K562 (cell line): ENCODE data around the gene CLASP2. TPM values are rescaled to one million over a fixed set of nuclear protein-coding genes. Genes with fewer than 3 reads are reported as not detected.

Source experiments
- FOXJ2 ChIP-seq: fragments of 200-800 bp; sonication (Bioruptor generic); IDR thresholded peaks from 2 replicates; pipeline ENCODE4 v1.6.1; 2016; ENCODE audit warnings: missing genetic modification characterization, missing compliant biosample characterization
- FUS ChIP-seq: fragments of 200-400 bp; formaldehyde crosslinking; optimal IDR thresholded peaks from 2 replicates; pipeline ENCODE3; 2017; ENCODE audit warnings: low read depth, low read length
- MTA2 ChIP-seq: fragments of 450-650 bp; IDR thresholded peaks from 2 replicates; pipeline ENCODE4 v1.6.1; 2016; ENCODE audit warnings: low read depth
- PCBP1 ChIP-seq: fragments of 200-400 bp; formaldehyde crosslinking; IDR thresholded peaks from 2 replicates; pipeline ENCODE4 v1.6.1; 2018; ENCODE audit warnings: mild to moderate bottlenecking, low read depth, low read length; ENCODE audit not compliant: poor library complexity, severe bottlenecking
- SIX5 ChIP-seq, 2 experiments: IDR thresholded peaks; 2 replicates each; pipeline ENCODE4 v1.6.1; 2011; ENCODE audit warnings: low read length in 2 of 2, borderline replicate concordance in 1 of 2, low read depth in 1 of 2, mild to moderate bottlenecking in 1 of 2, moderate library complexity in 1 of 2; ENCODE audit not compliant: insufficient read depth in 1 of 2
- ZKSCAN1 ChIP-seq: fragments of 150-350 bp; IDR thresholded peaks from 2 replicates; pipeline ENCODE4 v1.6.1; 2016; ENCODE audit warnings: low read depth, low read length
- ZNF197 ChIP-seq: fragments of 200-800 bp; sonication (Bioruptor generic); IDR thresholded peaks from 2 replicates; pipeline ENCODE4 v1.6.1; 2016; ENCODE audit warnings: low read depth, missing genetic modification characterization, missing compliant biosample characterization
- ZNF41 ChIP-seq: fragments of 250-450 bp; sonication (Bioruptor Pico); conservative IDR thresholded peaks from 2 replicates; pipeline ENCODE4 v1.4.0; 2020; ENCODE audit warnings: mild to moderate bottlenecking
- ZNF57 ChIP-seq: fragments of 450-650 bp; formaldehyde crosslinking; IDR thresholded peaks from 2 replicates; pipeline ENCODE4 v1.4.0; 2020; ENCODE audit warnings: mild to moderate bottlenecking, moderate library complexity
- ZNF589 ChIP-seq: fragments of 200-800 bp; sonication (Bioruptor generic); IDR thresholded peaks from 2 replicates; pipeline ENCODE4 v1.6.1; 2016; ENCODE audit warnings: low read depth, missing genetic modification characterization, missing compliant biosample characterization
- ZNF76 ChIP-seq: fragments of 250-450 bp; sonication (Bioruptor Pico); IDR thresholded peaks from 2 replicates; pipeline ENCODE4 v1.4.0; 2020; ENCODE audit warnings: mild to moderate bottlenecking, moderate library complexity, borderline replicate concordance
- polyA plus RNA-seq, 8 experiments: library from polyadenylated mRNA; depleted of rRNA in 4 of 8; stranded (reverse) in 5 of 8; unstranded in 3 of 8; fragments of >200 nt; fragmentation: Nextera tagmentation in 2 of 8; fragmentation: Illumina TruSeq in 1 of 8; extraction: Ambion mirVana in 2 of 8; extraction: Trizol in 1 of 8; gene quantifications; 2 replicates each; pipeline versions ENCODE4 v1.2.1 to v1.2.3, GENCODE V29; 2011 to 2014; ENCODE audit warnings: inconsistent platforms in 1 of 8, missing spikeins in 1 of 8
- total RNA-seq, 7 experiments: library from RNA; depleted of rRNA in 6 of 7; stranded (reverse); fragments of >200 nt in 6 of 7; fragmentation: Illumina TruSeq in 2 of 7; extraction: Trizol in 2 of 7; gene quantifications; 2 replicates each; pipeline versions ENCODE4 v1.2.1 to v1.2.3, GENCODE V29; 2011 to 2021; ENCODE audit warnings: low replicate concordance in 1 of 7
- TF ChIP-seq, protein P1 (sequence below): fragments of 450-650 bp; IDR thresholded peaks from 2 replicates; pipeline ENCODE4 v1.6.1; 2016; ENCODE audit warnings: mild to moderate bottlenecking
- TF ChIP-seq, protein P2 (sequence below): fragments of 450-650 bp; IDR thresholded peaks from 2 replicates; pipeline ENCODE4 v1.6.1; 2018; ENCODE audit warnings: mild to moderate bottlenecking, low read depth; ENCODE audit not compliant: partially characterized antibody

The CLASP2 gene
- total and polyA plus RNA-seq, 9 of the 15 experiments (the other 6 are each of a cell fraction or from before 2014, with no cell fraction given), result 13.5 to 107 (median 71.8) TPM

DNA sequence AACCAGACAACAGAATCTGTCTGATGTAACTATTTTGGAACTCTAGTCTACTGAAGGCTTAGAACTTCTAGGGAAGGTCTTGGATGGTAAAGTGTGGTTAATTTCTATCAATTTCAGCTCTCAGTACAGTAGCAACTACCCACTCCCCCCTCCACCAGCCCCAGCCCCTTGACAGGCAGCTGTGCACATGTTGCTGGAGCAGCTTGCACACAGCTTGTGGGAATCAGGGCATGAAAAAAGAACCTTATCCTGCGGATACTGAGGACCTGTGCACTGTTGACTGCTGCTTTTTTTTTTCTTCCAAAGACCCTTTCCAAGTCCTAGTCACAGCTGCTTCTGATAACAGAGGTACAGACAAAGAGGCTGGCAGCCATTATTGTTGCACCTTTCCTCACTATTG is 196.3 kb downstream of the CLASP2 start (continued):
- TF ChIP-seq ZNF57 (CRISPR knock-in tag) (no peak), MTA2 (no peak), ZNF197 (CRISPR knock-in tag) (no peak), FOXJ2 (tag) (no peak), FUS (no peak), ZKSCAN1 (no peak), ZNF589 (no peak), ZNF76 (CRISPR knock-in tag) (no peak), ZNF41 (CRISPR knock-in tag) (no peak), PCBP1 (no peak), SIX5 (IDR thresholded peaks at IDR 0.05; ENCODE audit: borderline replicate concordance in 1 of 2, insufficient read depth in 1 of 2, low read depth in 1 of 2, low read length in 2 of 2) (no peak)
- TF ChIP-seq, protein P1, sequence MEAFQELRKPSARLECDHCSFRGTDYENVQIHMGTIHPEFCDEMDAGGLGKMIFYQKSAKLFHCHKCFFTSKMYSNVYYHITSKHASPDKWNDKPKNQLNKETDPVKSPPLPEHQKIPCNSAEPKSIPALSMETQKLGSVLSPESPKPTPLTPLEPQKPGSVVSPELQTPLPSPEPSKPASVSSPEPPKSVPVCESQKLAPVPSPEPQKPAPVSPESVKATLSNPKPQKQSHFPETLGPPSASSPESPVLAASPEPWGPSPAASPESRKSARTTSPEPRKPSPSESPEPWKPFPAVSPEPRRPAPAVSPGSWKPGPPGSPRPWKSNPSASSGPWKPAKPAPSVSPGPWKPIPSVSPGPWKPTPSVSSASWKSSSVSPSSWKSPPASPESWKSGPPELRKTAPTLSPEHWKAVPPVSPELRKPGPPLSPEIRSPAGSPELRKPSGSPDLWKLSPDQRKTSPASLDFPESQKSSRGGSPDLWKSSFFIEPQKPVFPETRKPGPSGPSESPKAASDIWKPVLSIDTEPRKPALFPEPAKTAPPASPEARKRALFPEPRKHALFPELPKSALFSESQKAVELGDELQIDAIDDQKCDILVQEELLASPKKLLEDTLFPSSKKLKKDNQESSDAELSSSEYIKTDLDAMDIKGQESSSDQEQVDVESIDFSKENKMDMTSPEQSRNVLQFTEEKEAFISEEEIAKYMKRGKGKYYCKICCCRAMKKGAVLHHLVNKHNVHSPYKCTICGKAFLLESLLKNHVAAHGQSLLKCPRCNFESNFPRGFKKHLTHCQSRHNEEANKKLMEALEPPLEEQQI, result no peak
- TF ChIP-seq, protein P2, sequence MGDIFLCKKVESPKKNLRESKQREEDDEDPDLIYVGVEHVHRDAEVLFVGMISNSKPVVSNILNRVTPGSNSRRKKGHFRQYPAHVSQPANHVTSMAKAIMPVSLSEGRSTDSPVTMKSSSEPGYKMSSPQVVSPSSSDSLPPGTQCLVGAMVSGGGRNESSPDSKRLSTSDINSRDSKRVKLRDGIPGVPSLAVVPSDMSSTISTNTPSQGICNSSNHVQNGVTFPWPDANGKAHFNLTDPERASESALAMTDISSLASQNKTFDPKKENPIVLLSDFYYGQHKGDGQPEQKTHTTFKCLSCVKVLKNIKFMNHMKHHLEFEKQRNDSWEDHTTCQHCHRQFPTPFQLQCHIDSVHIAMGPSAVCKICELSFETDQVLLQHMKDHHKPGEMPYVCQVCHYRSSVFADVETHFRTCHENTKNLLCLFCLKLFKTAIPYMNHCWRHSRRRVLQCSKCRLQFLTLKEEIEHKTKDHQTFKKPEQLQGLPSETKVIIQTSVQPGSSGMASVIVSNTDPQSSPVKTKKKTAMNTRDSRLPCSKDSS, result no peak
